K562 (cell line): ENCODE results near the gene RBMS1. TPM values are rescaled to one million over a fixed set of nuclear protein-coding genes. Genes with fewer than 3 reads are reported as not detected.

Experiments used
- AFF1 ChIP-seq, 2 experiments: fragments of 450-650 bp; IDR thresholded peaks; 2 replicates each; pipeline ENCODE4 v1.6.1; 2018; ENCODE audit warnings: mild to moderate bottlenecking in 2 of 2, low read depth in 1 of 2; ENCODE audit not compliant: partially characterized antibody in 2 of 2
- ATF7 ChIP-seq: fragments of 450-650 bp; IDR thresholded peaks from 2 replicates; pipeline ENCODE4 v1.7.1; 2014; ENCODE audit warnings: mild to moderate bottlenecking, moderate library complexity
- BCLAF1 ChIP-seq, 2 experiments: fragments of 450-650 bp in 1 of 2; IDR thresholded peaks; 2 replicates each; pipeline ENCODE4 v1.6.1; 2011 to 2017; ENCODE audit warnings: low read depth in 2 of 2, antibody characterized with exemption in 1 of 2, borderline replicate concordance in 1 of 2, low read length in 1 of 2, mild to moderate bottlenecking in 1 of 2, mixed read lengths in 1 of 2; ENCODE audit not compliant: control insufficient read depth in 1 of 2
- MXD1 ChIP-seq: fragments of 250-450 bp; sonication (Bioruptor Pico); IDR thresholded peaks from 2 replicates; pipeline ENCODE4 v1.8.0; 2021; ENCODE audit warnings: borderline replicate concordance, mild to moderate bottlenecking, moderate library complexity; ENCODE audit not compliant: poor library complexity, severe bottlenecking
- MXI1 ChIP-seq: IDR thresholded peaks from 2 replicates; pipeline ENCODE4 v1.6.1; 2011; ENCODE audit warnings: low read depth, mild to moderate bottlenecking, improper control_type of control experiment, low read length
- SMARCA4 ChIP-seq: fragments of 450-650 bp; IDR thresholded peaks from 2 replicates; pipeline ENCODE4 v1.6.1; 2016
- ZFP30 ChIP-seq: fragments of 250-450 bp; sonication (Bioruptor Pico); IDR thresholded peaks from 2 replicates; pipeline ENCODE4 v1.8.0; 2022; ENCODE audit warnings: moderate library complexity, mild to moderate bottlenecking, inconsistent platforms, borderline replicate concordance
- ZNF518B ChIP-seq: fragments of 250-450 bp; sonication (Bioruptor Pico); IDR thresholded peaks from 2 replicates; pipeline ENCODE4 v1.5.0; 2021; ENCODE audit warnings: mild to moderate bottlenecking, moderate library complexity
- polyA plus RNA-seq, 8 experiments: library from polyadenylated mRNA; depleted of rRNA in 4 of 8; stranded (reverse) in 5 of 8; unstranded in 3 of 8; fragments of >200 nt; fragmentation: Nextera tagmentation in 2 of 8; fragmentation: Illumina TruSeq in 1 of 8; extraction: Ambion mirVana in 2 of 8; extraction: Trizol in 1 of 8; gene quantifications; 2 replicates each; pipeline versions ENCODE4 v1.2.1 to v1.2.3, GENCODE V29; 2011 to 2014; ENCODE audit warnings: inconsistent platforms in 1 of 8, missing spikeins in 1 of 8
- total RNA-seq, 7 experiments: library from RNA; depleted of rRNA in 6 of 7; stranded (reverse); fragments of >200 nt in 6 of 7; fragmentation: Illumina TruSeq in 2 of 7; extraction: Trizol in 2 of 7; gene quantifications; 2 replicates each; pipeline versions ENCODE4 v1.2.1 to v1.2.3, GENCODE V29; 2011 to 2021; ENCODE audit warnings: low replicate concordance in 1 of 7

RBMS1 gene
- total and polyA plus RNA-seq, 9 of the 15 experiments (the other 6 are each of a cell fraction or from before 2014, with no cell fraction given): 0.04 to 0.31 (median 0.09) TPM; not detected in 6

- TF ChIP-seq ZNF518B (CRISPR knock-in tag) (no peak), ZFP30 (CRISPR knock-in tag) (no peak), AFF1 (IDR thresholded peaks at IDR 0.05; ENCODE audit: low read depth in 1 of 2, partially characterized antibody in 2 of 2) (no peak), ATF7 (no peak), MXI1 (no peak), SMARCA4 (no peak), MXD1 (CRISPR knock-in tag) (no peak), BCLAF1 (IDR thresholded peaks at IDR 0.05; ENCODE audit: borderline replicate concordance in 1 of 2, control insufficient read depth in 1 of 2, low read depth in 2 of 2, low read length in 1 of 2) (no peak)
Observed at GRCh38 chr2:160390544-160391455, 102.8 kb downstream of the RBMS1 start (continued).
